ENCODE data around the gene DDX18. TPM values are rescaled to one million over a fixed set of nuclear protein-coding genes. Genes with fewer than 3 reads are reported as not detected.

The DDX18 gene
- total RNA-seq, 4 donors from 2014 or later, result 28.4 to 484 (median 43.5) TPM

DNA sequence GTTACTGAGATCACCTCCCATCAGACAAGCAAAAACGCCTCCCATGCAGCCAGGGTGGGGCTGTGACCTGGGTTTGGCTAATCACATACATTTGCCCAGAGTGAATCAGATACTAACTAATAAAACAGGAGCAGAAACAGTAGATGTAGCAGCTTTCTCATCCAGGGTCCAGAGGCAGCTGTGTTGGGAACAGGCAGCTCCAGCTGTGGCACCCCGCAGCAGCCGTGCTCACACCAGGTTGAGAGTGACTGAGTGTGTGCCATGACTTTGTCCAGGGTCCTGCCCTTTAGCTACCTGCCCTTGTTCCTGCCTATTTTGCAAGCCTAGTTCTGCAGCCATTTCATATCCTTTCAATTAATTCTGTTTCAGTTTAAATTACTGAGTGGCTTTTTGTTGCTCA is 20.5 kb downstream of the DDX18 start:
- in situ Hi-C loops (cut with MboI; ENCODE audit: low pct_ligation_motif_present in 1 of 4, low pct_unique_long_range_greater_than_20kb in 1 of 4, low sequenced_read_pairs in 3 of 4), result loop anchor here in 1 of 4 donors (5.0 kb wide), 1 partner anchor 167 kb away; no protein-coding TSS in a partner anchor
- Histone ChIP-seq H3K27ac (no peak overlapping the region), H3K36me3 (peaks cover 0 to 6% (median 2%) of the 10 kb centered on the region in 4 donors), H3K4me3 (no peak overlapping the region), H3K9me3 (no peaks in the 10 kb centered on the region), H3K27me3 (no peaks in the 10 kb centered on the region), H3K4me1 (peaks cover 0 to 9% (median 3%) of the 10 kb centered on the region in 4 donors)
- intact Hi-C loops (cut with DNase I; ENCODE audit: low total_unique reads), result loop anchor here (10.0 kb wide), 1 partner anchor 170 kb away; no protein-coding TSS in a partner anchor
- DNase-seq, result no peak
- TF ChIP-seq EP300 (IDR thresholded peaks at IDR 0.05; ENCODE audit: low read depth) (no peak), POLR2A (IDR thresholded peaks at IDR 0.05) (no peak), POLR2AphosphoS5 (IDR thresholded peaks at IDR 0.05) (no peak)
- TF ChIP-seq, protein P1, sequence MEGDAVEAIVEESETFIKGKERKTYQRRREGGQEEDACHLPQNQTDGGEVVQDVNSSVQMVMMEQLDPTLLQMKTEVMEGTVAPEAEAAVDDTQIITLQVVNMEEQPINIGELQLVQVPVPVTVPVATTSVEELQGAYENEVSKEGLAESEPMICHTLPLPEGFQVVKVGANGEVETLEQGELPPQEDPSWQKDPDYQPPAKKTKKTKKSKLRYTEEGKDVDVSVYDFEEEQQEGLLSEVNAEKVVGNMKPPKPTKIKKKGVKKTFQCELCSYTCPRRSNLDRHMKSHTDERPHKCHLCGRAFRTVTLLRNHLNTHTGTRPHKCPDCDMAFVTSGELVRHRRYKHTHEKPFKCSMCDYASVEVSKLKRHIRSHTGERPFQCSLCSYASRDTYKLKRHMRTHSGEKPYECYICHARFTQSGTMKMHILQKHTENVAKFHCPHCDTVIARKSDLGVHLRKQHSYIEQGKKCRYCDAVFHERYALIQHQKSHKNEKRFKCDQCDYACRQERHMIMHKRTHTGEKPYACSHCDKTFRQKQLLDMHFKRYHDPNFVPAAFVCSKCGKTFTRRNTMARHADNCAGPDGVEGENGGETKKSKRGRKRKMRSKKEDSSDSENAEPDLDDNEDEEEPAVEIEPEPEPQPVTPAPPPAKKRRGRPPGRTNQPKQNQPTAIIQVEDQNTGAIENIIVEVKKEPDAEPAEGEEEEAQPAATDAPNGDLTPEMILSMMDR (IDR thresholded peaks at IDR 0.05), result no peak
- WGBS, 2 donors (ENCODE audit: low coverage in 1 of 2), result 93 to 100% methylated on average over 1 to 3 of the region's 3 CpGs

DNA sequence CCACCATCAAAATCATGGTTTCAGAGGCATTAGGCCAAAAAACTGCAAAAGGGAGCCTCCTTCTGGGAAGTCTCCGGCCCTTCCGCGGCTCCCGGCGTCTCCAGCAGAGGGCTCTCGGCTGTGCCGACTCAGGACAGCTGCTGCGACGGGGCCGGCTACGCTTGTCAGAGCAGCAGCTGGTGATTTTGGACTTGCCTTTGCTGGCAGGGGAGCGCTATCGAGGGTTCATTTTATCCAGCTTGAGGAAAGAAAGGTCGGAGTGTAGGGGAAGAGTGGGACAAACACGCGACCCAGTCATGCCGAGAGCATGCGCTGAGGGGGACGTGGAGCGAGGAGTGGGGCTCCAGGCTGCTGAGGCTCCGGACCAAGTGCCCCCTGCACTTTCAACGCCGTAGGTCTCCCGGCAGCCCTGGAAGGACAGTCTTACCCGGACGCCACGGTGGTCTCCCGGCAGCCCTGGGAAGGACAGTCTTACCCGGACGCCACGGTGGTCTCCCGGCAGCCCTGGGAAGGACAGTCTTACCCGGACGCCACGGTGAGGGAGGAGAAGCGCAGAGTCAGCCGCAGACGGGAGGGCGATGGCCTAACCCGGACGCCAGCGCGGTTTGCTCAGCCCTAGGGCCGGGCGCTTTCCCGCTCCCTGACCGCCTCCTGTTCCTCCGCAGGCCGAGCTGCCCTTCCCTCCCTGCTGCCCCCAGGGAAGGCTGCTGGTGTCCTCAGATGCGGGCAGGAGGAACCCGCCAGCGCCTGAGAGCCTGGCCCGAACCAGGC is 21.7 kb downstream of the DDX18 start:
- intact Hi-C loops (cut with DNase I; ENCODE audit: low total_unique reads), result loop anchor here (10.0 kb wide), 1 partner anchor 169 kb away; no protein-coding TSS in a partner anchor
- peak overlapping the region; percentile 1 to 72 (median 34) for H3K27ac ChIP-seq

GRCh38 chr2:117845304-117845703 is 30.8 kb downstream of the DDX18 start:
- in situ Hi-C loops (cut with MboI; ENCODE audit: low pct_ligation_motif_present in 1 of 4, low pct_unique_long_range_greater_than_20kb in 1 of 4, low sequenced_read_pairs in 3 of 4) (no loop called here), intact Hi-C loops (cut with DNase I; ENCODE audit: low total_unique reads) (no loop called here)
- 90 to 94% methylated on average over 2 of the region's 2 CpGs for WGBS, 2 donors (ENCODE audit: low coverage in 1 of 2)
- no peaks in the 10 kb centered on the region for H3K36me3 ChIP-seq
- H3K4me1 ChIP-seq, result no peaks in the 10 kb centered on the region
- H3K9me3 ChIP-seq, result no peaks in the 10 kb centered on the region
- peaks cover 54% of the 10 kb centered on the region for H3K27me3 ChIP-seq
- H3K4me3 ChIP-seq, result no peak overlapping the region
- no peak for TF ChIP-seq POLR2AphosphoS5 (IDR thresholded peaks at IDR 0.05)
- no peak for DNase-seq
- H3K27ac ChIP-seq, result no peak overlapping the region

More for the DNA sequence above, 21.7 kb downstream of the DDX18 start:
- peak; percentile 72 for DNase-seq
- Histone ChIP-seq H3K27me3 (no peaks in the 10 kb centered on the region), H3K4me1 (peaks cover 0 to 9% (median 3%) of the 10 kb centered on the region in 4 donors), H3K4me3 (peak overlapping the region; percentile 23 to 52 (median 35)), H3K36me3 (peaks cover 0 to 5% (median 0%) of the 10 kb centered on the region in 4 donors), H3K9me3 (no peaks in the 10 kb centered on the region)
- in situ Hi-C loops (cut with MboI; ENCODE audit: low pct_ligation_motif_present in 1 of 4, low pct_unique_long_range_greater_than_20kb in 1 of 4, low sequenced_read_pairs in 3 of 4), result loop anchor here in 1 of 4 donors (5.0 kb wide), 1 partner anchor 166 kb away; no protein-coding TSS in a partner anchor
- TF ChIP-seq POLR2A (IDR thresholded peaks at IDR 0.05) (no peak), POLR2AphosphoS5 (IDR thresholded peaks at IDR 0.05) (peak in 1 of 3 donors; percentile 35)
- TF ChIP-seq, protein P1 (IDR thresholded peaks at IDR 0.05), result peak; percentile 65 to 75 (median 71)
- WGBS, 2 donors (ENCODE audit: low coverage in 1 of 2), result 22% methylated on average over 53 of the region's 53 CpGs; no CpG with 5 or more reads in 1 of the 2 donors

DNA sequence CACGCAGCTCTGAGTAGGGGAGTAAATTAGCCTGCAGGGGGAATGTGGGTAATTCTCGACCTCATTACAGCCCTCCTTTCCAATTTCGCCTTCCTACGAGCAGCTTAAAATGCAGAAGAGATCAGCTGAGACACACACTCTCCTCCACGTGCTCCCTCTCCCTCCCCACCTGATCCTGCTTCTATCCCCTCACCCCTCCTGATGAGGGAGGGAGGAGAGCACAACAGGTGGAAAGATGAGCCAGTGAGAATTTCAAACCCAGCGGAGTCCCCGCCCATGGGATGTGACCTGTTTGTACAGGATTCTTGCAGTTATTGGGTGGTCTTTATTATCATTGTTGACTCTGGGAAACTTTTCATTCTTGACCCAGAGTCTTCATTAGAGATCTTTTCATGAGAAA is 35.5 kb downstream of the DDX18 start:
- in situ Hi-C loops (cut with MboI; ENCODE audit: low pct_ligation_motif_present in 1 of 4, low pct_unique_long_range_greater_than_20kb in 1 of 4, low sequenced_read_pairs in 3 of 4), result no loop called here
- no peaks in the 10 kb centered on the region for H3K36me3 ChIP-seq
- intact Hi-C loops (cut with DNase I; ENCODE audit: low total_unique reads), result no loop called here
- no peak for TF ChIP-seq POLR2AphosphoS5 (IDR thresholded peaks at IDR 0.05)
- no peak for TF ChIP-seq POLR2A (IDR thresholded peaks at IDR 0.05)
- TF ChIP-seq, protein P1 (IDR thresholded peaks at IDR 0.05), result no peak
- TF ChIP-seq EP300 (IDR thresholded peaks at IDR 0.05; ENCODE audit: low read depth), result no peak
- DNase-seq, result no peak
- H3K27me3 ChIP-seq, result peaks cover 61% of the 10 kb centered on the region
- 23 to 28% methylated on average over 6 to 7 of the region's 7 CpGs for WGBS, 2 donors (ENCODE audit: low coverage in 1 of 2)
- no peaks in the 10 kb centered on the region for H3K9me3 ChIP-seq
- no peak overlapping the region for H3K27ac ChIP-seq
- H3K4me1 ChIP-seq, result no peaks in the 10 kb centered on the region
- H3K4me3 ChIP-seq, result no peak overlapping the region
